Right lobe of liver (tissue), 6 donors: ENCODE results near the gene NAXD. TPM values are rescaled to one million over a fixed set of nuclear protein-coding genes. Genes with fewer than 3 reads are reported as not detected.
A peak's percentile ranks its signal among the peaks of the same experiment; 100 is the strongest.

Source experiments
- ATAC-seq, 4 donors: fragments of 200-7000 bp; cut with Tn5 transposase; one replicate each; pipeline ENCODE4 v1.9.1; 2020; ENCODE audit warnings: mild to moderate bottlenecking in 4 of 4, moderate library complexity in 4 of 4
- DNase-seq, 3 donors: peaks; one replicate each; pipeline ENCODE4 v3.0.0-alpha.2; 2020
- H3K27ac ChIP-seq, 3 donors: fragments of 200-600 bp; one replicate each; pipeline ENCODE4 v1.8.0; 2022
- H3K27me3 ChIP-seq, 2 donors: fragments of 200-600 bp; one replicate each; pipeline ENCODE4 v1.8.0; 2022
- H3K36me3 ChIP-seq, 4 donors: fragments of 200-600 bp; sonication (generic) in 1 of 4; one replicate each; pipeline versions ENCODE4 v1.5.1 to v1.8.0; 2017 to 2022; ENCODE audit warnings: control low read depth in 1 of 4
- H3K4me1 ChIP-seq, 4 donors: fragments of 200-600 bp; sonication (generic) in 1 of 4; one replicate each; pipeline versions ENCODE4 v1.5.1 to v1.8.0; 2017 to 2022; ENCODE audit warnings: control low read depth in 1 of 4
- H3K4me3 ChIP-seq, 3 donors: fragments of 200-600 bp; one replicate each; pipeline ENCODE4 v1.8.0; 2022
- H3K9me3 ChIP-seq, 4 donors: fragments of 200-600 bp; sonication (generic) in 1 of 4; one replicate each; pipeline versions ENCODE4 v1.5.1 to v1.8.0; 2017 to 2022; ENCODE audit warnings: control low read depth in 1 of 4
- CTCF ChIP-seq, 4 donors: fragments of 200-600 bp in 3 of 4; fragments of 450-650 bp in 1 of 4; IDR thresholded peaks; one replicate each; pipeline versions ENCODE4 v1.5.1 to v1.8.0; 2016 to 2022; ENCODE audit warnings: antibody characterized with exemption in 4 of 4, mild to moderate bottlenecking in 2 of 4
- POLR2A ChIP-seq: fragments of 450-650 bp; IDR thresholded peaks from one replicate; pipeline ENCODE4 v1.6.1; 2017; ENCODE audit warnings: antibody characterized with exemption, mild to moderate bottlenecking
- WGBS: methylation state at CpG from one replicate; pipeline ENCODE4 v1.1.6; 2018; ENCODE audit warnings: low coverage, low lambda C conversion rate; ENCODE audit not compliant: insufficient coverage; ENCODE audit errors: missing lambda C conversion rate; 5-methylcytosine and 5-hydroxymethylcytosine counted together
- intact Hi-C, 2 donors: fragments of 100-400 bp; cut with DNase I; formaldehyde crosslinking; loops; one replicate each; pipeline versions ENCODE4 v1.11.2 to v1.14.1; 2022
- total RNA-seq, 6 experiments: library from RNA; depleted of rRNA in 2 of 6; stranded (reverse); fragments of >200 nt in 2 of 6; fragmentation: NEBNext Ultra II Directional in 3 of 6; extraction: Animal tissue kit (Norgen Biotek cat#: 25700) in 3 of 6; gene quantifications; one replicate each; pipeline versions ENCODE4 v1.1.0 to v1.2.4, GENCODE V29; 2016 to 2023
- donor health status: DM: no; HTN: yes; CAD: no.
- donor health status: DM: no; HTN: no; CAD: no.
- donor health status: DM: no; HTN: no; CAD: no.
- donor health status: DM: no; HTN: yes; CAD: no.
- donor health status: DM: no; HTN: yes; CAD: no.

The NAXD gene
- total RNA-seq, 6 experiments from 2014 or later = 24.2 to 41.9 (median 29.9) TPM

GRCh38 chr13:110627351-110627750 lies 12.0 kb downstream of the NAXD start:
- no peaks in the 10 kb centered on the region for H3K27me3 ChIP-seq
- no peaks in the 10 kb centered on the region for H3K9me3 ChIP-seq
- intact Hi-C loops = no loop called here
- DNase-seq (no peak), ATAC-seq (no peak)
- H3K4me3 ChIP-seq = no peak overlapping the region
- whole genome bisulfite sequencing = 93% methylated on average over 8 of the region's 8 CpGs
- TF ChIP-seq CTCF (IDR thresholded peaks at IDR 0.05) (no peak), POLR2A (no peak)
- H3K36me3 ChIP-seq = peaks cover 0 to 69% (median 19%) of the 10 kb centered on the region in 4 donors
- H3K4me1 ChIP-seq = no peaks in the 10 kb centered on the region
- no peak overlapping the region for H3K27ac ChIP-seq

- no peak for TF ChIP-seq CTCF (IDR thresholded peaks at IDR 0.05)
- no peak for TF ChIP-seq POLR2A
- Histone ChIP-seq H3K4me1 (no peaks in the 10 kb centered on the region), H3K27me3 (no peaks in the 10 kb centered on the region), H3K27ac (no peak overlapping the region), H3K9me3 (no peaks in the 10 kb centered on the region), H3K4me3 (no peak overlapping the region), H3K36me3 (peaks cover 0 to 63% (median 15%) of the 10 kb centered on the region in 4 donors)
- DNase-seq (no peak), ATAC-seq (peak in 3 of 4 donors; percentile 20 to 28 (median 20))
- 84% methylated on average over 5 of the region's 12 CpGs for WGBS
- intact Hi-C loops = no loop called here
Observed at GRCh38 chr13:110627761-110628476, 12.6 kb downstream of the NAXD start.

- Histone ChIP-seq H3K4me1 (no peaks in the 10 kb centered on the region), H3K27me3 (no peaks in the 10 kb centered on the region), H3K9me3 (no peaks in the 10 kb centered on the region), H3K4me3 (no peak overlapping the region), H3K27ac (no peak overlapping the region), H3K36me3 (peaks cover 0 to 58% (median 14%) of the 10 kb centered on the region in 4 donors)
- WGBS = 77% methylated on average over 6 of the region's 13 CpGs
- intact Hi-C loops = no loop called here
- no peak for TF ChIP-seq CTCF (IDR thresholded peaks at IDR 0.05)
- no peak for TF ChIP-seq POLR2A
- DNase-seq (no peak), ATAC-seq (peak in 2 of 4 donors; percentile 29 to 46)
Observed at GRCh38 chr13:110628477-110628793, 13.1 kb downstream of the NAXD start.

- ATAC-seq = no peak
- 65% methylated on average over 15 of the region's 19 CpGs for WGBS
Observed at GRCh38 chr13:110628952-110629701, 13.8 kb downstream of the NAXD start.

More at GRCh38 chr13:110628952-110629701, 13.8 kb downstream of the NAXD start:
- Histone ChIP-seq H3K4me1 (no peaks in the 10 kb centered on the region), H3K4me3 (no peak overlapping the region), H3K27ac (no peak overlapping the region), H3K9me3 (no peaks in the 10 kb centered on the region), H3K36me3 (peaks cover 0 to 53% (median 13%) of the 10 kb centered on the region in 4 donors), H3K27me3 (no peaks in the 10 kb centered on the region)
- intact Hi-C loops = no loop called here
- no peak for DNase-seq
- TF ChIP-seq POLR2A (no peak), CTCF (IDR thresholded peaks at IDR 0.05) (no peak)
